Activated CD4-positive, CD25-positive, alpha-beta regulatory T cell treated with anti-CD3 and anti-CD28 coated beads, Interleukin-2, amount 50 U/mL, for 24 hours (primary cell): ENCODE measurements around the gene HMGB3.
"Not testable (repeated sequence)": the region's sequence is repeated elsewhere in the genome, so short reads cannot be mapped to it uniquely, and the experiment has no call there.

ENCODE experiments used
- ATAC-seq, 2 donors: fragments of 150-1000 bp; cut with Tn5 transposase; one replicate each; pipeline ENCODE4 v1.10.0; 2021; ENCODE audit warnings: mild to moderate bottlenecking in 1 of 2, moderate library complexity in 1 of 2

The HMGB3 gene

DNA sequence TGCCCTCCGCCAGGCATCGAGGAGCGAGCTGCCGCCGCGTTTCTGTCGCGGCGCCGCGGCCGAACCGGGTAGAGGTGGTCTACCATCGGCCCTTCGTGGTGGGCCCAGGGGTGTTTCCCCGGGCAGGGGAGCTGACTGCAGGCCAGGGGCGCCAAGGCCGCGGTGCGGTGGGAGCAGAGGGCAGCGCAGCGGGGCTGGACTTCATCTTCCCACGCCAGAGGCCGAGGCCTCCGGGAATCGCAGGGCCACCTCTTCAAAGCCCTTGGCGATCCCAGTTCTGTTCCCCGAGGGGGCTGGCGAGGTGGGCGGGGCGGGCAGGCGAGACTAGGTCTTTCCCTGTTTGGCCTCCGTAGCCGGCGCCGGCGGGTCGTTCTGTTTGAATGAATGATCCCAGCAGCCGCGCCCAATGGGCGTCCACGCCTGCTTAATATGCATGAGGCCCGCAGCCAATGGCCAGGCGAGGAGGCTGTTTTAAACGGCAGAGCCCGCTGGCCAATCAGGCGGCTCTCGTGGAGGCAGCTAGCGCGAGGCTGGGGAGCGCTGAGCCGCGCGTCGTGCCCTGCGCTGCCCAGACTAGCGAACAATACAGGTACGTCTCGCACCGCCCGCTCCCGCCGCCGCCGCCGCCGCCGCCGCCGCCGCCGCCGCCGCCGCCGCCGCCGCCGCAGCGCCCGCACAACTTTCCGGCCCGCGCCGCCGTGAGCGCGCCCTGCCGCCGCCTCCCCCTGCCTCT lies at the start of gene HMGB3:
TSS of gene HMGB3 (plus strand) at position 548 of the 733 bp plus-strand sequence. CDS start 2,265 bp downstream, outside the sequence.
- peak; percentile 100 for ATAC-seq

DNA sequence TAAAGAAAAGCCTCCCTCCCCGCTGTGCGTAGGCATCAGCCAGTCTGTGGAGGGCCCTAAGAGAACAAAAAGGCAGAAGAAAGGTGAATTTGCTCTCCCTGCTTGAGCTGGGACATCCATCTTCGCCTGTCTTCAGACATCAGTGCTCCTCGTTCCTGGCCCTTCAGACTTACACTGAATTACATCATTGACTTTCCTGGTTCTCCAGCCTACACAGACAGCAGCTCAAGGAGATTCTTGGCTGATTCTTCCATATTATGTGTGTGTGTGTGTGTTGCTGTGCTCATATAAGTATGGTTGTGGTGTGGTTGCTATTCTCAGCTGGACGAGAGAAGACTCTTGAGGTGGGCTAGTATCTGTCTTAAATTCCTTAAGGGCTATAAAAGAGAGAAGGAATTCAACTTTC lies 49.2 kb upstream of the HMGB3 start:
- no peak for ATAC-seq

DNA sequence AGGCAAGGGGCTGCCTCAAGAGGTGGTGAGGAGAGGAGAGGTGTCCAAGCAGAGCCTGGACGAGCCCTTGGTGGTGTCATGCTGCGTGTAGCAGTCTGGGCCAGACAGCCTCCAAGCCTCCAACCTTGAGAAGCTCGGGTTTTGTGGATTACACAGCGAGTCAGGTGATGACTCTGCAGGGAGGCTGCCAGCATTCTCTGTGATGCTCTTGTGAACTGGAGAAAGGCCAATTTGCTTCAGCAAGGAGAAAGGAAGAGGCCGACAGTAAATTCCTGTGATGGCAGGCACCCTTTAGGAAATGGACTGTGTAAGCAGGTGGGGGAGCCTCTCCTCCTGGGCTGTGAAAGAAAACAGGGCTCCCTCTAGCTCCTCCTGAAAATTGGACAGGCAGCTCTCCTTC lies 48.7 kb upstream of the HMGB3 start:
- ATAC-seq = no peak

DNA sequence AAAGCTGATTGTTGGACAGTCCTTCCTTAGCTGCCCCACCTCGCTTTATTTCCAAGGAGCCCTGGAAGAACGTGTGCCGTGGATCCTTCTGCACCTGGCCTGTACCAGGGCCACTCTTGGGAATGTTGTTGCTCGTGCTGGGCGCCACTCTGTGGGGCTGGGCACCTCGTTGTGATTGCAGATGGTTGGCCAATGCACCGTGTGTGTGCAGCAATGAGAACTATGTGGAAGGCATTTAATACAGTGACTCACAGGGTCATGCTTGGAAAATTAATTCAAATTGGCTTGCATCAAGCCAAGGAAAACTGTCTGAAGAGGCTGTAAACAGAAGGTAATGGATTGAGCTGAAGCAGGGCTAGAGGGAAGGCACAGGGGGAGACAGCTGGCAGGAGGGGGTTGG lies 47.7 kb upstream of the HMGB3 start:
- no peak for ATAC-seq

DNA sequence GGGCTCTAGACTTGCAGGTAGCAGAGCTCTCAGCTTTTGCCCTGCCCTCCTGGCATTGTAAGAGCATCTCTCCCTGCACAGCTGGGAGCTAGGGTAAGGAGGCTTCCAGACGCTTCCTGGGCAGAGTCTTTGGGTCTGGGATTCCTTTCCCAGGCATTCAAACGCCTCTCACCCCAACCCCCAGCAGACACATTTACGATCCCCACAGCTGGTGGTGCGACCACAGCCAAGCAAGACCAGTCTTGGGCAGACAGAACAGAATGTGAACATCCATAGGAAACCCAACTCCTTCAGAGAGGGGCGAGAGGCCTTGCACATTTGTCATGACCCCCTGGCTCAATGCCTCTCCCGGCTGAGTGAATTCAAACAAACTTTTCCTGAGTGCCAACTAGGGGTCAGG lies 46.6 kb upstream of the HMGB3 start:
- no peak for ATAC-seq

DNA sequence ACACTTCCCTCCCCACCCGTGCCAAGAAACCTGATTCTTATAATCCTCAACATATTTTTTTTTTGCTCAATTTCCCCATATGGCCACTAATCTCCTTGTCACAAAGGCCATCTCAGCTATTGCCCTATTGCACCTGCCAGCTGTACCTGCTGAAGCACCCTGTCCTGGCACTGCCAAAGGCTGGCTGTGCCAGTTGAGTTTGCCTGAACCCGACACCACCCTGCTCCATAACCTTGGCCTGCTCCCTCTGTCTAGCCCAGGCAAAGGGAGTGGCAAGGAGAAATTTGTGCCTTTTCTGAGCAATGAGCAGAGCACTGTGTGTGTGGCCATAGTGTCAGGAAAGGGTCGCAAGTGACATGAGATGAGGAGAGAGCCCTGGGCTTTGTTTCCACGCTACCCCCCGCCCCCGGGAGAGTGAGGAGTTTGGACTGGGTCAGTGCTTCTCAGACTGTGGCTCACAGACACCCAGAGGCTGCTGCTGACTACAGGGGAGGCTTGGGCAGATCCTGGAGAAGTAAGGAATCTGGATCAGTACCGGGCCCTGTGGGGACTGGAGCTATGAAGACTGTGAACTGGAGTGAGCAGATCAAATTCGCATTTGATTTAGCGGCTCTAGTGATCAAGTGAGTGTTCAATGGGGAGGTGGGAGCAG lies 42.2 kb upstream of the HMGB3 start:
- ATAC-seq = no peak

DNA sequence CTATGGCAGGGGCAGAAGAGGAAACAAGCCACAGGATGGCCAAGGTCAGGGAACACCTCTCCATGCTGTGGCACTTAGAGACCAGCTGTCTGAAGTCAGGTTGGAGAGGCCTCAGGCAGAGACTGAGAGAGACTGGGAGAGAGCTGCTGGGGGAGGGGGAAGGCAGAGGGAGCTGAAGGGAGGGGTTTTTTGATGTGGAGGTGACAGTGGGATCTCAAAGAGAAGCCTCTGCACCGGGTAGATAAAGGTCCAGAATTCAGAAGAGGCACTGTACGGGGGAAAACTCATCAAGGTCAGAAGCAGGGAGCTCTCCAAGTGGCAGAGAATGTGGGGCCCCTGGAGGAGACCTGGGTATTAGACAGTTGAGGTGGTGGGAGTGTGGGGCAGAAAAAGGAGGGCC lies 41.6 kb upstream of the HMGB3 start:
- ATAC-seq = no peak

DNA sequence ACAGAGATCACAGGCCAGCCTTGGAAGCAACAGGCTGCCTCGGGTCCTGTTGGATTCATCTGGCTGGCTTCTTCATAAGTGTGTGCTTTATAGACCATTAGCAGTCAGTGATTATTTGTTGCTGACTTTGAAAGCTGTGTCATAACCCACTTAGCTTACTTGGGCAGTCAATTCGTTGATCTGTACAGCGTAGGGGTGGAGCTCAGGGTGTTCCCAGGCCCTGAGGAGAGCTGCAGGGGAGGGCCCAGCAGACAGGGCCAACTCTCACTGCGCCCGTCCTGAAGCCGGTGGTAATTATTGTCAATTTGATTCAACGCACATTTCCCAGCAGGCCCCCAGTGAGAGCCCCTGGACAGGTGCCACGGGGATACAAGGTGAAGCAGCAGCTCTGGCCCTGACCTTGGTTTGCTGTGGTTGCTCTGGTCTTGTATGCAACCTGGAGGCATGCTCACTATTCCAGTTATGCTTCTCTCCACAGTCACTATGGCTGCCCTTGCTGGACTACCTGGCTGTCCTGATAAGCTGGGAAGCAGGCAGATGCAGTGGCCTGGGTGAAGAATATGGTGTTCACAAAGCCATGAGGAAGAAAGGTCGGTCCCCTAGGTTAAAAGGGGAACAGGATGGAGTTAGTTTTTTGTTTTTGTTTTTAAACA lies 40.1 kb upstream of the HMGB3 start:
- no peak for ATAC-seq

DNA sequence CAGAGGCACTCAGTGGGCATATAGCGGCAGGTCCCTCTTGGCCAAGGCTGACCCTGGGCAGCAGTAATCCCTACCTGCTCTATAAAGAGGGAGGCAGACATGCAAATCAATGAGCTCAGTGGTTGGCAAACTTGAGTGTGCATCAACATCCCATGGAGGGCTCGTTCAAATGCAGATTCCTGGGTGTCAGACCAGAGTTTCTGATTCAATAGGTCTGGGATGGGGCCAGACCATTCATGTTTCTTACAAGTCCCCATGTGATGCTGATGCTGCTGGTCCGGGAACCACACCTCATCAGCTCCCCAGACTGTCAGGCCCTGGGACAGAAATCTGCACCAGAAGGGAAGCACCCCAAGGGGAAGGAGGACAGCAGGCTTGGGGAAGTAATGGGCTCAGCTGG lies 38.9 kb upstream of the HMGB3 start:
- ATAC-seq = no peak

DNA sequence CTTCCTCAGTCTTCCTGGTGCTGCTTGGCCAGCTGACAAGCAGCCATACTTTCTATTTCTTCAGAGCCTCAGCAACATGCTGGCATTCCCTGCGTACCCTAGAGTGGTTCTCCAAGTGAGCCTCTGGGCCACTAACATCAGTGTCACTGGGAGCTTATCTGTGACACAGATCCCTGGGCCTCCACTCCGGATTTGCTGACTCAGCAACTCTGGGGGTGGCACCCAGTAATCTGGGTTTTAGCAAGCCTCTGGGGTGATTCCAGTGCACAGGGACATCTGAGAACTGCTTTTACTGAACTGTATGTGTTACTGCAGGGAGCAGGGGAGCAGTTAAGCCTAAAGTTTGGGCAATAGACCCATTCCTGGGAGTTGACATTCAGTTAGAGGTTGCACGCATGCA lies 28.2 kb upstream of the HMGB3 start:
- no peak for ATAC-seq

DNA sequence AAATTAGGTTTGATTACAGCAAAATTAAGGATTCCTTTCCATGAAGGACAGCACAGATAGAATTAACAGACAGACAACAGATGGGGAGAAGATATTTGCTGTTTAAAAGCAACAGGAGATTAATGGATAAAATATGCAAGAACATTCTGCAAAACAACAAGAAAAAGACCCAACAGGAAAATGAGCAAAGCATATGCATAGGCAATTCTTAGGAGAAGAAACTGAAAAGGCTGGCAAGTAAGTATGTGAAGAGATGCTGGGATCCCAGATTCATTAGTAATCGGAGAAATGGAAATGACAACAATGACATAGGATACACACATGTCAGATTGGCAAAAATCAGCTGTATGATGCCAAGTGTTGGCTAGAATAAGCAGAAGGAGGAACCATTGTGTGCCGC lies 27.5 kb upstream of the HMGB3 start:
- ATAC-seq = no peak

DNA sequence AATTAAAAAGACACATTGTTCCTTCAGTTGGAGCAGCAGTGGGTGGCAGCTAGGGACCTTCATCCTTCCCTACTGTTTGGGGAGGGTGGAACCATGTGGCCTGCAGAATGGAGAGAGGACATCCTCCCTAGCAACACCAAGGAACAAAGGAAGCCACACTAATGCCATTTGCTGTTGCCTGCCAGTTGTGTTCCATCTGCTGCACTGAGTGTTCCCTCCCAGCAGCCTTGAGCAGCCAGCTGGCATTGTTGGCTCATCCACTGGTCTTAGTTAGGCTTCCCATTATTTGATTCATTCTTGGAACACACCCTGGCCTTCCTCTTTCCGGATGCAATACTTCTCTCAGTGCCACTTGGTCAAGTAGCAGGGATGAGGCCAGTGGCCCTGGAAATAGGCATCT lies 25.0 kb upstream of the HMGB3 start:
- no peak for ATAC-seq

DNA sequence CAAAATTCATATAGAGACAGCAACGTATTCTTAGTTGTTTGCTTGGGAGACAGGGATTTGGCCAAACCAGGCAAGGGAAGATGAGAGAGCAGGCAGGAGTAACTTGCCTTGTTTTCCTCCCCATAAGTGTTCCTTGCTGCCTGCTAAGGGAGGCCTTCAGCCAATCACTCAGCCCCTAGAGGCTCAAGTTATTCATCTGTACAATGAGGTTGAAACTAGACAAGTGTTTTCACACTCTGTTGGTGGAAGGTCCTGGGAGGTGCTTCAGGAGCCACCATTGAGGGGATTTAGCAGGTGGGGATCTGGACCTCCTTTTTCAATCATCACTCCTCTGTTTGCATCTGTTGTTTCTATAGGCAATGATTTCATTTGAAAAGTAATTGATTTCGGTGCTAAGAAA lies 23.6 kb upstream of the HMGB3 start:
- ATAC-seq = no peak

DNA sequence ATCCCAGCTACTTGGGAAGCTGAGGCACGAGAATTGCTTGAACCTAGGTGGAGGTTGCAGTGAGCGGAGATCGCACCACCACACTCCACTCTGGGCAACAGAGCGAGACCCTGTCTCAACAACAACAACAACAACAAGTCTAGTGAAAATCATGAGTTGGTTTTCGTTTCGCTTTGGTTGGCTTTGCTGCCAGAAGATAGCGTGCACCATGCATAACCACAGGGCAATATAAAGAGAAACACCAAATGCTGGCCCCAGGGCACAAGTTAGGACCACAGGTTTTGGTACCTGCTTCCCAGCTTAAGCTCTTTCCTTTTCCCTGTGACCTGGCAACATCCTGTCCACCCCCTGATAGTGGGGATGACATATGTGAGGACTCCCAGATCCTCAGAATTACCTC lies 21.5 kb upstream of the HMGB3 start:
- no peak for ATAC-seq

DNA sequence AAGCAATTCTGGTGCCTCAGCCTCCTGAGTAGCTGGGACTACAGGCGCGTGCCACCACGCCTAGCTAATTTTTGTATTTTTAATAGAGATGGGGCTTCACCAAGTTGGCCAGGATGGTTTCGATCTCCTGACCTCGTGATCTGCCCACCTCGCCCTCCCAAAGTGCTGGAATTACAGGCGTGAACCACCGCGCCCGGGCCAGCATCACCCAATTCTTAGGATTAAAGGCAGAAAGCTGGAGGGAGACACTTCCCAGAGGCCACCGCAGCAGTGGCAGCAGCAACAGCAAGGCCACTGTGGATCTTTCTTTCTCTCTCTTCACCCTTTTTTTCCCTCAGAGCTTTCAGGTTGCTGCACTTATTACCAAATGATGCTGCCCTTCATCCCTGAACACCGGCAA lies 18.7 kb upstream of the HMGB3 start:
- not testable (repeated sequence) for ATAC-seq

DNA sequence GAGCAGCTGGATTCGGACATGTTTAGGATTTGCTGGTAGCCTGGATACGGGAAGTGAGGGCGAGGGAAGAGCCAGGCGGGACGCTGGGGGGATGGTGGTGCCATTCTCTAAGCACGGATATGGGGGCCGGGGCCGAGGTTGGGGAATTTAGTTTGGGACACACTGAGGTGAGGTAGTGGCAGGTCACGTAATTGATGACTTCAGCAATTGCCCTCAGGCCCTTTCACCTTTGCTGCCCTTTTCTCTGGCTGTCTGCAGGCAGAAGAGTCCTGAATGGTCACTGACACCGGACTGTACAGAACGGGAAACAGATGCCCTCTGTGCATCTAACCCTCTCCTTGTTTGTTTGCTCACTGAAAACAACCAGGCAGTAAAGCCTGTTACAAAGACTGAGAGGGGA lies 16.9 kb upstream of the HMGB3 start:
- no peak for ATAC-seq

DNA sequence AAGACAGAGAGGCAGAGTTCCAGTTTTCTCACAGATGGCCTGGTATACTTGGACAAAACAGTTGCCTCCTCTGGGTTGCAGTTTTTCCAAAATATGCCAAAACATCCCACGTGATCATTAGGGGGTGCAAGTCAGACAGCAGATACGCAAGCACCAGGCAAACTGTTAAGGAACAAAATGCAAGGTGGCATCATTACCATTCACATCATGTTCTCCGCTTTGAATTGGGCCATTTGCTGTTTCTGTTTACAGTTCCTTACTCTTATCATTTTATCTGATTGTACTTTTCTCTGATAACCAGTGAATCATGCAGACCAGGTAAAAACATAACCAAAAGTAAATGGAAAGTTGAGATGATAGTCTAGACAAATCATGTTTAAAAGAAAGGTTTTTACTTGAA lies 16.4 kb upstream of the HMGB3 start:
- no peak for ATAC-seq

DNA sequence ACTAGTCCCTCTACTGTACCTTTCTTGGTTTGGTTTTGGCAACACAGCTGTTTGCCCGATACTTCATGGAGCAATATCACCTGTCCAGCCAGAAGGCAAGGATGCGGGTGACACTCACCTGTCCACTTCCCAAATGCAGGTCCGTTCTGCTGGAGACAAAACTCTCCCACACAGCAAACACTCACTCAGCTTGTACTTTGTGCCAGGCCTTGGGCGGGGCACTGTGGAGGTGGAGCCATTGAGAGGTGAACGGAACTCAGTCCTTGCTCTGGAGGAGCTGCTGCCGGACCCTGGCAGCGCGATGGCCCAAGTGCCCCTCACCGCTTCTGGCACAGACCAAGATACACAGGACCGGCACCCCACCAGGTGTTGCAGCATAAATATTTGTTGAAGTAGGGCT lies 15.3 kb upstream of the HMGB3 start:
- no peak for ATAC-seq

DNA sequence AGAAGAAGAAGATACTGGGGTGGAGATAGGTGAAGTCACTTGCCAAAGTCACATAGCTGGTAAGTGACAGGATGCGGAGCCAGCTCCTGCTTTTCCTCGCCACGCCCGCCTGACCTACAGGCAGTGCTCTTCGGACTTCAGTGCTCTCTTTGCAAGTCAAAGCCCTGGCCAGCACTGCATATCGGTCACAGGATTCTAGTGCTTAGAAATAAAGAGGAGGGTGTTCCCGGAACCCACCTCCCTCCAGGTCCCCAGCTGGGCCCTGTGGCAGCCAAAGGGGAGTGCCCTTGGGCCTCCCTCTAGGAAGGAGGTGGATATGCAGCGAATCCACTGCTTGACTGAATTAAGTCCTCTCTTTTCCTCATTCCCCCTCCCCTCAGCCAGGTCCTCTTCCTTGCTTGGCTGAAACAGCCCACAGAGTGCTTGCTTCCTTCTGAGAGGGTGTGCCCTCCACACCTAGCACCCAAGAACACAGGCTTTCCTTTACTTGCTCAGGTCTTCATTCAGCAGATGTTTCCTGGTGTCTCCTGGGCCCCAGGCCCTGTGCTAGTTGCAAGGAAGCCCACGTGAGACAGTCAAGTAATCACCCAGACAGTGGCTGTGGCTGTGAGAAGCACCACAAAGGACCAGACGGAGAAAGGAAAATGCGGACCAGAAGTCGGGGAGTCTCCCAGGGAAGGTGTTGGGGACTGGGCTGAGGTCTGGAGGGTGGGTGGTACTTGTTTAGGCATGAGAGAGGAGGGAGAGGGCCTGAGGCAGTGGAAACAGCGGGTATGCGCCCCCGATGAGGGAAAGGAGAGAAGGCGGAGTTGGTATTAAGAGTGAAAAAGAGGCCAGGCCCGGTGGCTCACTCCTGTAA lies 14.0 kb upstream of the HMGB3 start:
- ATAC-seq = no peak

DNA sequence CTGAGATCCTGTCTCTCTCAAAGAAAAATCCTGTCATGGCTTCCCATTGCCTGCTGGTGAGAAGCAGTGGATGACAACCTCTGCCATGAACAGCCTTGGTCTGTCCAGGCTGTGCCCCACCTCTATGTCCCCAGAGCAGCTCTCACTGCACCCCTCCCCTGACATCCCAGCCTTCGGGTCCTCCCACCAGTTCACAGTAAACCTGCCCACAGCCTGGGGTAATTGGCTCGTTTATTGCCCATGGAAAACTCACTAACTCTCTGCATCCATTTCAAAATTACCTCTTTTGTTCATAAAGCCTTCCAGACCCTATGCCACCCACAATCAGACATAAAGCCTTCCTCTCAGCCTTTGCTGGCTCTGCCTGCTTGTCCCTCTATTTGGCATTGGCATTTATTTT lies 10.7 kb upstream of the HMGB3 start:
- no peak for ATAC-seq

DNA sequence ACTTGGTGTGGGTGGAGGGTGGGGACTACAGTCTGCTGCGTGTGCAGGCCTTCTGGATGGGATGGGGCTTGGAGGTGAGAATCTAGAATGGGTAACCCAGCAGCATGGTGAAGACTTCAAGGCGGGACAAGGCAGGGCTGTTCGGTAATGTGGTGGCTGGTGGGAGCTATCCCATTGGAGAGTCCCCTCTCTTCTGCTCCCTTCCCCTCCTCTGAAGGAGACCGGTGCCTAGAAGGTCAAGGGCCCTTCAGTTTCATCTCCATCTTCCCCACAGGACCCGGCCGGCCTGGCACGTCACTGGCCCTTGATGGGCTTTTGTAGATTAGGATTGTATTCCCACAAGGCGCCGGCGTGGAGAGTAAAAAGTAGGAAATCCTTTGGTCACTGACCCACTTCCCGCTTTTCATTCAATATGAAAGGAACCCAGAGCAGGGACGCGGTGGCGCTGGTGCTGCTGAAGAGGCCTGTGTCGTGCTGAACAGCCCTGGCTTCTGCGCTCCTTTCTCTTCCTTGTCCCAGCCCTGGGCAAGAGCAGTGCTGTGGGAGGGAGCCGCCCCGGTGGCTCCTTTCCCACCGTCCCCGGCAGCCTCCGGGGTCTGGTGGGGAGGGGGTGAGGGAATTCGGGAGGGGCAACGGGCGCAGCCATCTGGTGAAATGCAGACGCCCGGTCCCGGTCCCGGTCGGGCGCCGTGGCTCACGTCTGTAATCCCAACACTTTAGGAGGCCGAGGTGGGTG lies 7.3 kb upstream of the HMGB3 start:
- ATAC-seq = no peak

DNA sequence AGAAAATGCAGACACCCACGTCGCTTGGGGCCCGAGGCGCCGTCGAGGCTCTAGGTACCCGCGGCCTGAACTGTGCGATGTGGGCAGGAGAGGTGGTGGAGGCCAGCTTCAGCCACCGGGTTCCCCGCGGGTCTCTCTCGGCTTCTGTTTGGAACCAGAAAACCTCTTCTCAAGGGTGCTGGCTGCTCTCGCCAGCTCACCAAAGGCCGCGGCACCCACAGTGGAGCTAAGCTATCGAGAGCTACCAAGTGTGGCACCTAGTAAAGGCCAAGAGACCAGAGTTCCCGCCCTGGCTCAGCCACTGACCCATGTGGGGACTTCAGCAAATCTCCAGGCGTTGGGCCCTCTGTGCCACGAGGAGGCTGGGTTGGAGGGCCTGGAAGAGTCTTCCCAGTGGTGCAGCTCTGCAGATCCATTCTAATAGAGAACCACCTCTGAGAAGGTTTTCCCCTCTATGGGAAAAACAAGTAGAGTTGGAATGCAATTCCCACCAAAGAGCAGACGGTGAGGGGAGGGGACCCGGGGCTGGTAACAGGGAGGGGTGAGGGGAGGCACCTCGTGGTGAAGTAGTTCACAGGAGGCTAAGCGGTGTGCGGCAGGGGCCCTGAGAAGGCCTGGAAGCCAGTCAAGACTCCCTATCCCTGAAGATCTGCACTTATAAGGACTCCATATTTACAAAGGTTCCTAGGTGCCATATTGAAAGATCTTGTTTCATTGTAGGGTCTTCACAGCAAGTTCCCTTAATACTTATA lies 5.5 kb upstream of the HMGB3 start:
- ATAC-seq = no peak
